ENCODE results near the gene TMEM238.
A peak's percentile ranks its signal among the peaks of the same experiment; 100 is the strongest.
"Not testable (repeated sequence)": the region's sequence is repeated elsewhere in the genome, so short reads cannot be mapped to it uniquely, and the experiment has no call there.

The TMEM238 gene

GRCh38 chr19:55384131-55384919 lies at the start of gene TMEM238:
Gene TMEM238, minus strand, starts transcription at chr19:55384292. Its CDS starts 33 bp downstream, at chr19:55384259.
- DNase-seq (ENCODE audit: low spot score): no peak

GRCh38 chr19:55433292-55433691 lies 49.2 kb upstream of the TMEM238 start:
- DNase-seq (ENCODE audit: low spot score): no peak

GRCh38 chr19:55432241-55432959 lies 48.3 kb upstream of the TMEM238 start:
- DNase-seq (ENCODE audit: low spot score): no peak

- no peak for DNase-seq (ENCODE audit: low spot score)
Measured at GRCh38 chr19:55431183-55431582, 47.1 kb upstream of the TMEM238 start.

GRCh38 chr19:55426042-55426441 lies 42.0 kb upstream of the TMEM238 start:
- DNase-seq (ENCODE audit: low spot score): no peak

GRCh38 chr19:55424518-55424917 lies 40.4 kb upstream of the TMEM238 start:
- no peak for DNase-seq (ENCODE audit: low spot score)

GRCh38 chr19:55423225-55424005 lies 39.3 kb upstream of the TMEM238 start:
- no peak for DNase-seq (ENCODE audit: low spot score)

GRCh38 chr19:55421281-55421680 lies 37.2 kb upstream of the TMEM238 start:
- DNase-seq (ENCODE audit: low spot score): not testable (repeated sequence)

- DNase-seq (ENCODE audit: low spot score): no peak
Measured at GRCh38 chr19:55419624-55420236, 35.6 kb upstream of the TMEM238 start.

GRCh38 chr19:55419103-55419502 lies 35.0 kb upstream of the TMEM238 start:
- DNase-seq (ENCODE audit: low spot score): no peak

- DNase-seq (ENCODE audit: low spot score): peak; percentile 85
Measured at GRCh38 chr19:55418185-55418584, 34.1 kb upstream of the TMEM238 start.

GRCh38 chr19:55410168-55410567 lies 26.1 kb upstream of the TMEM238 start:
- no peak for DNase-seq (ENCODE audit: low spot score)

GRCh38 chr19:55409179-55409578 lies 25.1 kb upstream of the TMEM238 start:
- not testable (repeated sequence) for DNase-seq (ENCODE audit: low spot score)

GRCh38 chr19:55408533-55408872 lies 24.4 kb upstream of the TMEM238 start:
- DNase-seq (ENCODE audit: low spot score): no peak

GRCh38 chr19:55407800-55408532 lies 23.9 kb upstream of the TMEM238 start:
- DNase-seq (ENCODE audit: low spot score): peak; percentile 100

- DNase-seq (ENCODE audit: low spot score): not testable (repeated sequence)
Measured at GRCh38 chr19:55407550-55407799, 23.4 kb upstream of the TMEM238 start, which contains the start of gene UBE2S. Gene UBE2S, minus strand, starts transcription at chr19:55407788. Its CDS starts 199 bp downstream, at chr19:55407589.

- peak; percentile 69 for DNase-seq (ENCODE audit: low spot score)
Measured at GRCh38 chr19:55406826-55407549, 22.9 kb upstream of the TMEM238 start.

GRCh38 chr19:55406091-55406825 lies 22.2 kb upstream of the TMEM238 start:
- no peak for DNase-seq (ENCODE audit: low spot score)

GRCh38 chr19:55405638-55406037 lies 21.5 kb upstream of the TMEM238 start:
- no peak for DNase-seq (ENCODE audit: low spot score)

- DNase-seq (ENCODE audit: low spot score): no peak
Measured at GRCh38 chr19:55402509-55402908, 18.4 kb upstream of the TMEM238 start.
